GM21786 (cell line): ENCODE measurements around the gene TTC9C.
"Not testable (repeated sequence)": the region's sequence is repeated elsewhere in the genome, so short reads cannot be mapped to it uniquely, and the experiment has no call there.

Experiments used
- ATAC-seq: cut with Tn5 transposase; IDR thresholded peaks from one replicate; pipeline ENCODE4 v1.9.1; 2021; ENCODE audit not compliant: unreplicated experiment

Gene TTC9C

GRCh38 chr11:62728171-62728988, at the start of gene TTC9C:
TSS of gene TTC9C (plus strand) at chr11:62728486. CDS start at chr11:62728849, 363 bp downstream.
- peak; percentile 23 for ATAC-seq

- ATAC-seq: no peak
These were observed 49.3 kb upstream of the TTC9C start, which contains the start of gene UBXN1 for GRCh38 chr11:62678770-62679696. TSS of gene UBXN1 (minus strand) at chr11:62679073. CDS start at chr11:62678923, 150 bp downstream.

GRCh38 chr11:62680825-62681240, 47.5 kb upstream of the TTC9C start:
- peak; percentile 58 for ATAC-seq

- ATAC-seq: no peak
These were observed 45.8 kb upstream of the TTC9C start for GRCh38 chr11:62682518-62682917.

GRCh38 chr11:62687508-62688396, 40.5 kb upstream of the TTC9C start:
- no peak for ATAC-seq

GRCh38 chr11:62688491-62688890, 39.8 kb upstream of the TTC9C start:
- no peak for ATAC-seq

- ATAC-seq: no peak
These were observed 38.7 kb upstream of the TTC9C start, which contains the start of gene LRRN4CL for GRCh38 chr11:62689421-62690183. TSS of gene LRRN4CL (minus strand) at chr11:62689530. CDS start at chr11:62688508, 1,022 bp downstream.

- ATAC-seq: not testable (repeated sequence)
These were observed 34.7 kb upstream of the TTC9C start for GRCh38 chr11:62693624-62694023.

GRCh38 chr11:62694455-62695167, 33.7 kb upstream of the TTC9C start:
- no peak for ATAC-seq

GRCh38 chr11:62702246-62702645, 26.0 kb upstream of the TTC9C start:
- no peak for ATAC-seq

GRCh38 chr11:62703921-62704320, 24.4 kb upstream of the TTC9C start:
- ATAC-seq: not testable (repeated sequence)

GRCh38 chr11:62705413-62705812, 22.9 kb upstream of the TTC9C start:
- ATAC-seq: no peak

- peak; percentile 57 for ATAC-seq
These were observed 22.1 kb upstream of the TTC9C start for GRCh38 chr11:62705880-62706849.

GRCh38 chr11:62706850-62707247, 21.4 kb upstream of the TTC9C start:
- ATAC-seq: no peak

GRCh38 chr11:62707277-62707861, 20.9 kb upstream of the TTC9C start, which contains the start of the genes BSCL2 and GNG3:
TSS of gene BSCL2 (minus strand) at chr11:62707424. CDS start at chr11:62707195, 229 bp downstream.
TSS of gene GNG3 (plus strand) at chr11:62707676. CDS start at chr11:62708296, 620 bp downstream.
- ATAC-seq: no peak

GRCh38 chr11:62708392-62708791, 19.9 kb upstream of the TTC9C start:
- no peak for ATAC-seq

- ATAC-seq: no peak
These were observed 19.5 kb upstream of the TTC9C start for GRCh38 chr11:62708793-62709192.
